HUES6 (cell line): Measurements from ENCODE around the gene TCF12.

Source experiments
- H3K27ac ChIP-seq: 2 replicates; pipeline ENCODE4 v1.7.0; 2013; ENCODE audit warnings: low read depth, mild to moderate bottlenecking, low read length, inconsistent platforms
- H3K27me3 ChIP-seq: 2 replicates; pipeline ENCODE4 v1.6.1; 2013; ENCODE audit warnings: low read length; ENCODE audit not compliant: control insufficient read depth, insufficient read depth
- H3K36me3 ChIP-seq: 2 replicates; pipeline ENCODE4 v1.6.1; 2013; ENCODE audit warnings: low read length; ENCODE audit not compliant: control insufficient read depth, insufficient read depth
- H3K4me1 ChIP-seq: 2 replicates; pipeline ENCODE4 v1.6.1; 2013; ENCODE audit warnings: low read length; ENCODE audit not compliant: control insufficient read depth, insufficient read depth
- H3K4me3 ChIP-seq: 2 replicates; pipeline ENCODE4 v1.5.1; 2013; ENCODE audit warnings: low read depth, low read length
- H3K9ac ChIP-seq: one replicate; pipeline ENCODE4 v1.6.1; 2013; ENCODE audit warnings: mild to moderate bottlenecking, low read length
- H3K9me3 ChIP-seq: 2 replicates; pipeline ENCODE4 v1.6.1; 2013; ENCODE audit warnings: low read depth, low read length; ENCODE audit not compliant: control insufficient read depth, insufficient read depth

The TCF12 gene

DNA sequence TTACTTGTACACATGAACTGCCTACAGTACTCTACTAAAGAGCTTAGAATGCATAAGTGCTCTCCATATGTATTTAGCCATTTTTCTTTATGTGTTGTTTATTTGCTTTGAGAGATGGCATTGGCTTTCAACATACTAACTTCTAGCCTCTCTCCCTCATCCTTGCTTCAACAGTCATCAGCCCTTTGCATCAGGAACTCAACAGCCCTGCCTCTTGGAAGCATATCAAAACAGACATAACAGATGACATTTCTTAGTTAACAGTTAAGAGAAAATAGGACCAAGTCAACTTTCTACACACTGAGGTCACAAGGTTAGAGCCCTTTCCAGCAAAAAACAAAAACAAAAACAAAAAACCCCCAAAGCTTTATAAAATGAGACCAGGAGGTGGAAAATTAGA is 145.6 kb downstream of the TCF12 start:
- Histone ChIP-seq H3K9ac (no peak overlapping the region), H3K36me3 (no peaks in the 10 kb centered on the region), H3K4me1 (peaks cover 11% of the 10 kb centered on the region; the same call in 1 of the 2 replicates), H3K9me3 (no peaks in the 10 kb centered on the region), H3K4me3 (no peak overlapping the region), H3K27ac (no peak overlapping the region), H3K27me3 (no peaks in the 10 kb centered on the region)

GRCh38 chr15:57069423-57069822 is 151.0 kb downstream of the TCF12 start:
- no peak overlapping the region for H3K9ac ChIP-seq
- H3K4me1 ChIP-seq = peaks cover 18% of the 10 kb centered on the region
- no peak overlapping the region for H3K4me3 ChIP-seq
- H3K36me3 ChIP-seq = no peaks in the 10 kb centered on the region
- no peak overlapping the region for H3K27ac ChIP-seq
- H3K27me3 ChIP-seq = no peaks in the 10 kb centered on the region
- no peaks in the 10 kb centered on the region for H3K9me3 ChIP-seq

DNA sequence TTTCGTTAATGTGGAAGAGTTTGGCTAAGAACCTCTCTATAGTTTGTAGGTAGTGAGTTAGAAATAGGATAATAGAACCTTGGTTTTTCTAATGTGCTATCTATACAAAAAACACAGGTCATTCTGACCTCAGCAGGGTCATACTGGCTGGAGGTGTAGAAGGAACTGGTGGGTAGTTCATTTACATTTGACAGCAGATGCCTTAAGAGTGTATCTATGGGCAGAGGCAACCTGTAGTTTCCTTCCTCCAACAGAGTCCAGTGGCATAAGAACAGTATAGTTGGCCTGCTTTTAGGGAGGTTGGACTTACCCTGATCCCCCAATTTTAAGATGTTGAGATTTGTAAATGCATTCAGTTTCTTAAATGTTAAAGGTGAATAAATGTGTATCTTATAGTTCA is 152.2 kb downstream of the TCF12 start:
- H3K9me3 ChIP-seq = no peaks in the 10 kb centered on the region
- H3K27me3 ChIP-seq = no peaks in the 10 kb centered on the region
- H3K4me1 ChIP-seq = peaks cover 18% of the 10 kb centered on the region
- H3K36me3 ChIP-seq = no peaks in the 10 kb centered on the region
- H3K9ac ChIP-seq = no peak overlapping the region
- H3K27ac ChIP-seq = no peak overlapping the region
- no peak overlapping the region for H3K4me3 ChIP-seq

DNA sequence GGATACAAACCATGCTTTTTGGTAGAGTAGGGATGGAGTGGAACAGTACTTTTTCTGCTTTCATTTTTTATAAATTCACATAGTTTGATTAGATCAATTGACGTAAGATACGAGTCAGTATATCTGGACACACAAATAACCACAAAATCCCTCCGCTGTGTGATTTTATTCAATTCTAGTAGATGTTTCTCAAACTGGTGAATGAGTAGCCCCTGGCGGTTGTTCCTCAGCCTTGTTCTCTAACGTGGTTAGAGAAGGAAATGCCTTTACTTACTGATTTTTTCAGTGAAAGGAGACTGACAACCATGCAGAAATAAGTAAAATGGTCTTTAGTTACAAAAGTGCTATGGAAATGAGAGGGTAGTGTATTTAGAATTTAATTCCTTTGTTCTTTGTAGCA is 161.0 kb downstream of the TCF12 start:
- Histone ChIP-seq H3K9ac (no peak overlapping the region), H3K4me3 (no peak overlapping the region), H3K27ac (no peak overlapping the region), H3K27me3 (no peaks in the 10 kb centered on the region), H3K9me3 (no peaks in the 10 kb centered on the region), H3K4me1 (peaks cover 9% of the 10 kb centered on the region), H3K36me3 (no peaks in the 10 kb centered on the region)

- no peak overlapping the region for H3K4me3 ChIP-seq
- no peaks in the 10 kb centered on the region for H3K27me3 ChIP-seq
- H3K27ac ChIP-seq = no peak overlapping the region
- no peaks in the 10 kb centered on the region for H3K9me3 ChIP-seq
- no peak overlapping the region for H3K9ac ChIP-seq
- H3K36me3 ChIP-seq = no peaks in the 10 kb centered on the region
- H3K4me1 ChIP-seq = peaks cover 9% of the 10 kb centered on the region
These were observed 161.6 kb downstream of the TCF12 start for GRCh38 chr15:57079931-57080620.

DNA sequence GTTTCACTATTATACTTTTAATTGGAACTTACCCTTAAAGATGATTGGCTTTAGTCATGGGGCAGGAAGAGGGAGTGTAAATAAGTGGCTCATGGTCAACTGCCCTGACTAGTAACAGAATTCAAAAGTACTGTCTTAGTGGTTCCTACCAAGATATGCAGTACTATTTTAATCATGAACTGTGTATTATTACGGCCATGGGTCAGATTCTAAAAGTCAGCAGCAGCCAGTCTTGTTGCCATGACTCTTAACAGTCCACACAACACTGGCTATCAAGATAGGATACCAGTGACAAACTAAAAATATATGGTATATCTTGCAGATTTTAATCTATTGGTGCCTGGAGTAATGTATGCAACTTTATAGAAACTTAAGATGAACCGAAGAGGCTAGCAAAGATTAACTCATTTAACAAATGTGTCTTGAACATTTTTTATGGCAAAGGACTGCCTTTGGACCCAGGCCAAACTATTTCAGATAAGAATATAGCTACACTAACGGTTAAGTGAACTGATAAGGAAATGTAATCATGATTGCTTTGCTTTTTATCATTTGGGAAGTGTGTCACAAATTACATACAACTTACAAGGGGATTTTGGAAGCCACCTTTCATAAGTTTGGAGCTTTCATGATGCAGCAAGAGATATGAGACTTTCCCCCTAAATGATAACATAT is 163.7 kb downstream of the TCF12 start:
- Histone ChIP-seq H3K9ac (no peak overlapping the region), H3K27ac (no peak overlapping the region), H3K9me3 (no peaks in the 10 kb centered on the region), H3K4me1 (peaks cover 9% of the 10 kb centered on the region), H3K36me3 (no peaks in the 10 kb centered on the region), H3K27me3 (no peaks in the 10 kb centered on the region), H3K4me3 (no peak overlapping the region)

GRCh38 chr15:57084192-57084591 is 165.7 kb downstream of the TCF12 start:
- Histone ChIP-seq H3K27ac (no peak overlapping the region), H3K36me3 (no peaks in the 10 kb centered on the region), H3K27me3 (no peaks in the 10 kb centered on the region), H3K4me3 (no peak overlapping the region), H3K9ac (no peak overlapping the region), H3K9me3 (no peaks in the 10 kb centered on the region), H3K4me1 (peaks cover 9% of the 10 kb centered on the region)

DNA sequence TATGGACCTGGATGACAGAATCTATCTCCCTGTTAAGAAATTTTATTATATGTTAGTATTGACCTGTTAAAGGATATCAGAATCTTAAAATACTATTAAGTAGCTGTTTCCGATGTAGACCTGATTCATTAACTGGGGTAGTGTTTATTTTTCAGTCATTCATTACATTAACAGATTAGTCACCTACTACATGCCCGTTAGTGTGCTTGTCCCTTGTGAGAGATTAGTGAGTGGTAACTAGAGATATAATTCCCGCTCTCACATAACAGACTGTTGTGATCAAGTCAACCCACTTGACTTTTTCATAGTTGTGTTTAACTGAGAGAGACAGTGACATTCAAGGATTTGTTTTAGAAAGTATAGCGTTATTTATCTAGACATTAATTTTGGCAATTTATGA is 166.8 kb downstream of the TCF12 start:
- peaks cover under 1% of the 10 kb centered on the region; the same call in 1 of the 2 replicates for H3K4me1 ChIP-seq
- H3K9ac ChIP-seq = no peak overlapping the region
- no peaks in the 10 kb centered on the region for H3K36me3 ChIP-seq
- no peaks in the 10 kb centered on the region for H3K9me3 ChIP-seq
- H3K4me3 ChIP-seq = no peak overlapping the region
- no peaks in the 10 kb centered on the region for H3K27me3 ChIP-seq
- no peak overlapping the region for H3K27ac ChIP-seq

GRCh38 chr15:57086857-57087427 is 168.5 kb downstream of the TCF12 start:
- Histone ChIP-seq H3K36me3 (no peaks in the 10 kb centered on the region), H3K4me1 (no peaks in the 10 kb centered on the region), H3K27ac (no peak overlapping the region), H3K9me3 (no peaks in the 10 kb centered on the region), H3K4me3 (no peak overlapping the region), H3K9ac (no peak overlapping the region), H3K27me3 (no peaks in the 10 kb centered on the region)

DNA sequence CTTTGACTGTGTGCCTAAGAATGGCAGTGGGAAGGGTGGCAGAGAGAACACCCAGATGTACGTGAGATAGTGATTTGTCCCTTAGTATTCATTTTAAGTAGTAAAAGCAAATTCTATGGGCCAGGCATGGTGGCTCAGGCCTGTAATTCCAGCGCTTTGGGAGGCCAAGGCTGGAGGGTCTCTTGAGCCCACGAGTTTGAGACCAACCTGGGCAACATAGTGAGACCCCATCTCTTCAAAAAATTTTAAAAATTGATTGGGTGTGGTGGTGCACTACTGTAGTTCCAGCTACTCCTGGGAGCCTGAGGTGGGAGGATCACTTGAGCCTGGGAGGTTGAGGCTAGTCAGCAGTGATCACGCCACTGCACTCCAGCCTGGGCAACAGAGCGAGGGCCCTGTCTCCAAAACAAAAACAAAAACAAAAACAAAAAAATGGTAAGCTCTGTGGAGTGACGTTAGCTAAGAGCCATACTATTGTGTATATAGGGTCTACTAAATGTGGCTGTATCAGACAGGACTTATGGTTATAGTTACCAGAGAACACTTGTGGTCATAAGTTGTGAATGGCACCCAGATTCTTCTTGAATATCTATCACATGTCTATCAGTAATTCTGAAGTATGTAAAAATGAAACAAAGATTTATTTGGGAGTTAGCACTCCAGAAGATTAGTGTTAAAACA is 171.5 kb downstream of the TCF12 start:
- Histone ChIP-seq H3K27me3 (no peaks in the 10 kb centered on the region), H3K4me1 (peaks cover 11% of the 10 kb centered on the region), H3K36me3 (0 out of 2 replicates have a peak, but pooled peaks cover 5% of the 10 kb centered on the region), H3K9me3 (no peaks in the 10 kb centered on the region), H3K27ac (no peak overlapping the region), H3K9ac (no peak overlapping the region), H3K4me3 (no peak overlapping the region)

DNA sequence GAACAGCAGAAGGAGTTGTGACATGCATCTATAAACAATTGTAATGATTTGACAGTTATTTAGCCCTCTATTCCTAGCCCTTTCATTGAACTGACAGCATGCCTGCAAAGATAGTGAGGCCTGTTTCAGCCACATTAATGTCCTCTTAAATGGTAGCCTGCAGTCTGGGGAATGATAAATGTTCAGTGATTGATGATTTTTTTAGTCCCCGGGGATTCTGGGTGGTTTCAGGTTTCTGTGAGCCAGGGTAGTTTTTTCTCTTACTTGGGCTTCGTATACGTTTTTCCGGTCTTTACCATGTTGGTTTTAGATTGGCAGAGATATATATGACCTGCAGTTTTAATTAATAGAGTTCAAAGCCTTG is 172.0 kb downstream of the TCF12 start:
- no peaks in the 10 kb centered on the region for H3K27me3 ChIP-seq
- H3K4me1 ChIP-seq = peaks cover 11% of the 10 kb centered on the region
- H3K9me3 ChIP-seq = no peaks in the 10 kb centered on the region
- no peak overlapping the region for H3K4me3 ChIP-seq
- H3K36me3 ChIP-seq = 0 out of 2 replicates have a peak, but pooled peaks cover 5% of the 10 kb centered on the region
- no peak overlapping the region for H3K9ac ChIP-seq
- H3K27ac ChIP-seq = no peak overlapping the region
